ENCODE data around the gene SHROOM4.

- no peak for TF ChIP-seq EP300 (IDR thresholded peaks at IDR 0.05; ENCODE audit: borderline replicate concordance)
- TF ChIP-seq RAD21 (IDR thresholded peaks at IDR 0.05; ENCODE audit: low read depth): no peak
- no peak for TF ChIP-seq USF1 (IDR thresholded peaks at IDR 0.05)
- TF ChIP-seq MAX (IDR thresholded peaks at IDR 0.05): no peak
- TF ChIP-seq REST (IDR thresholded peaks at IDR 0.05; ENCODE audit: low read depth): no peak
- no peak for TF ChIP-seq TCF12 (IDR thresholded peaks at IDR 0.05; ENCODE audit: low read depth)
- TF ChIP-seq TEAD4 (IDR thresholded peaks at IDR 0.05): no peak
- no peak for TF ChIP-seq NFIC (IDR thresholded peaks at IDR 0.05)
- no peak for TF ChIP-seq ZBTB7A (IDR thresholded peaks at IDR 0.05; ENCODE audit: low read depth)
- no peak for TF ChIP-seq YY1 (IDR thresholded peaks at IDR 0.05; ENCODE audit: low read depth)
- no peak for TF ChIP-seq EGR1 (IDR thresholded peaks at IDR 0.05)
Observed at GRCh38 chrX:50594788-50595187, 219.2 kb downstream of the SHROOM4 start.

All from Ishikawa (cell line).